Measurements from ENCODE around the gene PNPLA2. TPM values are rescaled to one million over a fixed set of nuclear protein-coding genes. Genes with fewer than 3 reads are reported as not detected.

Gene PNPLA2
- total RNA-seq, 1 experiment from 2014 or later: 40.2 TPM

DNA sequence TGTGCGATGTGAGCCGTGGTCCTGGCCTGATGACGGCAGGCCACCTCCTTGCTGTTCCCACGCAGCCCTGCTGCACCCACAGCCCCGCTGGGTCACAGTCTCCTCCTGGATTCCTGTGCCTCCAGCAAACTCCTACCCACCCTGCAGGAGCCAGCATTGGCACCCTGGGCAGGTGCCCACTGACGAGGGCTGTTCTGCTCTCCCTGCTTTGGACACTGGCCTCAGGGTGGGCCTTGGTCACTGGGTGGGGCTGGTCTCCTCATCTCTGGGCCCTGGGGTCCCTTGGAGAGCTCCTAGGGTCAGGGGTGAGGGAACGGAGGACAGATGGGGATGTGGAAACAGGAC lies 36.6 kb downstream of the PNPLA2 start:
- Histone ChIP-seq H2AFZ (ENCODE audit: low read length) (no peak overlapping the region), H3K36me3 (ENCODE audit: low read depth, low read length) (no peaks in the 10 kb centered on the region), H3K4me3 (ENCODE audit: low read length) (no peak overlapping the region), H3K9me3 (ENCODE audit: low read length) (no peaks in the 10 kb centered on the region), H3K27ac (ENCODE audit: low read length) (no peak overlapping the region), H3K4me1 (ENCODE audit: insufficient read depth, low read length) (no peaks in the 10 kb centered on the region), H3K27me3 (ENCODE audit: low read length) (no peaks in the 10 kb centered on the region), H3K9ac (ENCODE audit: low read length) (no peak overlapping the region), H3K9me2 (replicated peaks; ENCODE audit: low read length) (no peaks in the 10 kb centered on the region), H4K20me1 (ENCODE audit: low read length) (no peaks in the 10 kb centered on the region), H3K79me2 (ENCODE audit: low read length) (no peaks in the 10 kb centered on the region), H3F3A (ENCODE audit: low read length, unreplicated experiment) (no peaks in the 10 kb centered on the region), H3K4me2 (ENCODE audit: low read length) (no peak overlapping the region)
- ChIA-PET CTCF (no interaction called here), POLR2A (ENCODE audit: unreplicated experiment) (no interaction called here)
- DNase-seq: no peak
- intact Hi-C loops (cut with micrococcal nuclease): no loop called here
- no peak for ATAC-seq
- BruUV-seq (replicated peaks): no TSS peak
- TF ChIP-seq EZH2phosphoT487 (IDR thresholded peaks at IDR 0.05; ENCODE audit: borderline replicate concordance, low read length) (no peak), EZH2 (IDR thresholded peaks at IDR 0.05; ENCODE audit: low read length, unreplicated experiment) (no peak)
- TF ChIP-seq, protein P1, sequence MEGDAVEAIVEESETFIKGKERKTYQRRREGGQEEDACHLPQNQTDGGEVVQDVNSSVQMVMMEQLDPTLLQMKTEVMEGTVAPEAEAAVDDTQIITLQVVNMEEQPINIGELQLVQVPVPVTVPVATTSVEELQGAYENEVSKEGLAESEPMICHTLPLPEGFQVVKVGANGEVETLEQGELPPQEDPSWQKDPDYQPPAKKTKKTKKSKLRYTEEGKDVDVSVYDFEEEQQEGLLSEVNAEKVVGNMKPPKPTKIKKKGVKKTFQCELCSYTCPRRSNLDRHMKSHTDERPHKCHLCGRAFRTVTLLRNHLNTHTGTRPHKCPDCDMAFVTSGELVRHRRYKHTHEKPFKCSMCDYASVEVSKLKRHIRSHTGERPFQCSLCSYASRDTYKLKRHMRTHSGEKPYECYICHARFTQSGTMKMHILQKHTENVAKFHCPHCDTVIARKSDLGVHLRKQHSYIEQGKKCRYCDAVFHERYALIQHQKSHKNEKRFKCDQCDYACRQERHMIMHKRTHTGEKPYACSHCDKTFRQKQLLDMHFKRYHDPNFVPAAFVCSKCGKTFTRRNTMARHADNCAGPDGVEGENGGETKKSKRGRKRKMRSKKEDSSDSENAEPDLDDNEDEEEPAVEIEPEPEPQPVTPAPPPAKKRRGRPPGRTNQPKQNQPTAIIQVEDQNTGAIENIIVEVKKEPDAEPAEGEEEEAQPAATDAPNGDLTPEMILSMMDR (conservative IDR thresholded peaks at IDR 0.05; ENCODE audit: low read depth, low read length): no peak

GRCh38 chr11:855796-856195 lies 37.1 kb downstream of the PNPLA2 start:
- ATAC-seq (no peak), DNase-seq (no peak)
- CTCF ChIA-PET: no interaction called here
- no peaks in the 10 kb centered on the region for H4K20me1 ChIP-seq (ENCODE audit: low read length)
- H3K9ac ChIP-seq (ENCODE audit: low read length): no peak overlapping the region
- no peaks in the 10 kb centered on the region for H3K36me3 ChIP-seq (ENCODE audit: low read depth, low read length)
- no peak overlapping the region for H3K27ac ChIP-seq (ENCODE audit: low read length)
- H3K79me2 ChIP-seq (ENCODE audit: low read length): no peaks in the 10 kb centered on the region
- no peak overlapping the region for H3K4me2 ChIP-seq (ENCODE audit: low read length)
- intact Hi-C loops (cut with micrococcal nuclease): no loop called here
- no peak overlapping the region for H2AFZ ChIP-seq (ENCODE audit: low read length)
- no peaks in the 10 kb centered on the region for H3K27me3 ChIP-seq (ENCODE audit: low read length)
- no peak overlapping the region for H3K4me3 ChIP-seq (ENCODE audit: low read length)
- POLR2A ChIA-PET (ENCODE audit: unreplicated experiment): interaction anchor here (0.7 kb wide), 1 partner anchor 23 kb away, joined by 3 read pairs; the partner anchor contains the start of gene CD151
- TF ChIP-seq EZH2 (IDR thresholded peaks at IDR 0.05; ENCODE audit: low read length, unreplicated experiment): no peak
- no peak for TF ChIP-seq EZH2phosphoT487 (IDR thresholded peaks at IDR 0.05; ENCODE audit: borderline replicate concordance, low read length)
- TF ChIP-seq, protein P1 (conservative IDR thresholded peaks at IDR 0.05; ENCODE audit: low read depth, low read length): no peak
- no peaks in the 10 kb centered on the region for H3F3A ChIP-seq (ENCODE audit: low read length, unreplicated experiment)
- no peaks in the 10 kb centered on the region for H3K9me2 ChIP-seq (replicated peaks; ENCODE audit: low read length)
- H3K9me3 ChIP-seq (ENCODE audit: low read length): no peaks in the 10 kb centered on the region
- no peaks in the 10 kb centered on the region for H3K4me1 ChIP-seq (ENCODE audit: insufficient read depth, low read length)
- BruUV-seq (replicated peaks): no TSS peak

DNA sequence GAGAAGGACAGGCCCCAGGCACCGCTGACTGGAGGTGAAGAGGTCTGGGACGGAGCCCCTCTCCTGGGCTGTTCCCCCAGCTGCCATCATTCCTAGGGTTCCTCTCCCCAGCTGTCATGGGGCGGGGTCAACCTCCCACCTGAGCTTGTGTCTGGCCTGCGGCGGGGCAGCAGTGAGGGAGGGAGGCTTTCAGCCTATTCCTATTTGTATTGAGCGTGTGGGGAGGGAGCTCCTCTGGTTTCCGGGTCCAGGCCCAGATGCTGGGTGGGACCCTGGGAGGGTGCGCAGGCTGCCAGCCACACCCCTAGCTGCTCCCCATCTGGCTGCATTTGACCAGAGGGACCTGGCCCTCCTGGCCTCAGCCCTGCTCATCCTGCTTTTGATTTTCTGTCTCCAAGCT lies 37.7 kb downstream of the PNPLA2 start:
- H3F3A ChIP-seq (ENCODE audit: low read length, unreplicated experiment): no peaks in the 10 kb centered on the region
- H4K20me1 ChIP-seq (ENCODE audit: low read length): no peaks in the 10 kb centered on the region
- H3K9ac ChIP-seq (ENCODE audit: low read length): no peak overlapping the region
- no peak overlapping the region for H2AFZ ChIP-seq (ENCODE audit: low read length)
- DNase-seq: no peak
- intact Hi-C loops (cut with micrococcal nuclease): no loop called here
- H3K27me3 ChIP-seq (ENCODE audit: low read length): no peaks in the 10 kb centered on the region
- POLR2A ChIA-PET (ENCODE audit: unreplicated experiment): interaction anchor here (0.7 kb wide), 1 partner anchor 24 kb away, joined by 3 read pairs; the partner anchor contains the start of gene CD151
- no peaks in the 10 kb centered on the region for H3K79me2 ChIP-seq (ENCODE audit: low read length)
- no peaks in the 10 kb centered on the region for H3K9me3 ChIP-seq (ENCODE audit: low read length)
- TF ChIP-seq EZH2 (IDR thresholded peaks at IDR 0.05; ENCODE audit: low read length, unreplicated experiment) (no peak), EZH2phosphoT487 (IDR thresholded peaks at IDR 0.05; ENCODE audit: borderline replicate concordance, low read length) (no peak)
- TF ChIP-seq, protein P1 (conservative IDR thresholded peaks at IDR 0.05; ENCODE audit: low read depth, low read length): no peak
- no peaks in the 10 kb centered on the region for H3K36me3 ChIP-seq (ENCODE audit: low read depth, low read length)
- CTCF ChIA-PET: no interaction called here
- H3K9me2 ChIP-seq (replicated peaks; ENCODE audit: low read length): no peaks in the 10 kb centered on the region
- no peak overlapping the region for H3K27ac ChIP-seq (ENCODE audit: low read length)
- H3K4me3 ChIP-seq (ENCODE audit: low read length): no peak overlapping the region
- no TSS peak for BruUV-seq (replicated peaks)
- ATAC-seq: no peak
- no peaks in the 10 kb centered on the region for H3K4me1 ChIP-seq (ENCODE audit: insufficient read depth, low read length)
- H3K4me2 ChIP-seq (ENCODE audit: low read length): no peak overlapping the region

Measured in PC-3 (cell line).